ENCODE data around the gene SEMA4A. TPM values are rescaled to one million over a fixed set of nuclear protein-coding genes. Genes with fewer than 3 reads are reported as not detected.

The SEMA4A gene
- total RNA-seq, 4 donors from 2014 or later = 21.4 to 36.6 (median 23.1) TPM

DNA sequence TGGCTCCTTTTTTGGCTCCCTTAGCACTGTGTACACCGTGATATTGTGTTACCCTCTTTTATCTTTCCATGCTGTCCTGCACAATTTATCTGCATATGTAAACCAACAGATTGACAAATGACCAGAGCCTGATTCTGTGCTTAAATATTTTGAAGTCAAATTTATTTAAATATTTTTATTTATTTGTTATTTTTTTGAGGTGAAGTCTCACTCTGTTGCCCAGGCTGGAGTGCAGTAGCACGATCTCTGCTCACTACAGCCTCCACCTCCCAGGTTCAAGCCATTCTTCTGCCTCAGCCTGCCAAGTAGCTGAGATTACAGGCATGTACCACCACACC lies 72.3 kb downstream of the SEMA4A start:
- H3K27ac ChIP-seq = peak overlapping the region in 2 of 4 donors; percentile 1 to 29
- no peak overlapping the region for H3K4me3 ChIP-seq
- no peak for DNase-seq
- H3K9me3 ChIP-seq = no peaks in the 10 kb centered on the region
- intact Hi-C loops (cut with DNase I) = loop anchor here (5.0 kb wide), 2 partner anchors 88 to 133 kb away; no protein-coding TSS in a partner anchor
- TF ChIP-seq CTCF (IDR thresholded peaks at IDR 0.05) (peak in 1 of 6 experiments; percentile 1), POLR2A (IDR thresholded peaks at IDR 0.05) (no peak)
- H3K36me3 ChIP-seq = peaks cover 8 to 92% (median 12%) of the 10 kb centered on the region in 3 donors
- no peaks in the 10 kb centered on the region for H3K27me3 ChIP-seq
- peaks cover 0 to 12% (median 0%) of the 10 kb centered on the region in 3 donors for H3K4me1 ChIP-seq
- WGBS, 2 donors = 9 to 17% methylated on average over 2 of the region's 2 CpGs

DNA sequence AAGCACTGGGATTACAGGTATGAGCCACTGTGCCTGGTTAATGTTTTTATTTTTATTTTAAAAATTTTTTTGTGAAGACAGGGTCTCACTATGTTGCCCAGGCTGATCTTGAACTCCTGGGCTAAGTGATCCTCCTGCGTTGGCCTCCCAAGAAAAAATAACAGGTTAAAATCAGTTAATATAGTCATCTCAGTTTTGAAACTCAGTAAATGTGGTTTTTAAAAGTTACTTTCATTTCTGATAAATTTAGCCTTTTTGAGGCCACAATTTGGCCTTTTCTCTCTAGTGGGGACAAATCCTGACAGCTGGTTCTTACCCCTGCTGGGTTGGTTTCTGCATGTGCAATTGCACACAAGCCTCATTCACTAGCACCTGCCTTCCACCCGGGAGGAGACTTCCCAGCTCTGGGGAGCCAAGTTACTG lies 72.7 kb downstream of the SEMA4A start:
- WGBS, 2 donors = 70 to 71% methylated on average over 2 of the region's 2 CpGs

DNA sequence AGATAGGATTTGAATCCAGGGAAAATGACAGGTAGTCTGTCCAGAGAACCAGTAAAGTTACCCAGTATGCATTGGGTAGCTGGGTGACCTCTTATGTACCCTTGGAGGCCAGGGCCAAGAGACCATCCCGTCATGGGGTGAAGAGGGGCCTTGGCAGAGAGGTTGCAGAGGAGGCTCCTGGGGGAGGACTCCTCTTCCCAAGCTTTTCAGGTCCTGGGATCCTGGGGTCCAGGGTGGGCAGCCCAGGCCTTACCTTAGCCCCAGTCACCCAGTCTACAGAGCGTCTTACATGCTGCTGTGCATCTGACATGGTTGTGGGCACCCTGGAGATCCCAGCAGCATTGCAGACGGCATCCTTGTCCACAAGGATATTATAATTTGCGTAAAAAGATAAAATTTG lies 73.4 kb downstream of the SEMA4A start:
- peaks cover 4 to 91% (median 8%) of the 10 kb centered on the region in 3 donors for H3K36me3 ChIP-seq
- H3K9me3 ChIP-seq = no peaks in the 10 kb centered on the region
- TF ChIP-seq CTCF (IDR thresholded peaks at IDR 0.05) (no peak), POLR2A (IDR thresholded peaks at IDR 0.05) (no peak)
- H3K4me1 ChIP-seq = peaks cover 0 to 12% (median 0%) of the 10 kb centered on the region in 3 donors
- intact Hi-C loops (cut with DNase I) = loop anchor here (5.0 kb wide), 2 partner anchors 89 to 134 kb away; no protein-coding TSS in a partner anchor
- WGBS, 2 donors = 84 to 97% methylated on average over 3 of the region's 4 CpGs
- no peaks in the 10 kb centered on the region for H3K27me3 ChIP-seq
- no peak for DNase-seq
- no peak overlapping the region for H3K4me3 ChIP-seq
- no peak overlapping the region for H3K27ac ChIP-seq

More for the DNA sequence above, 72.7 kb downstream of the SEMA4A start:
- no peak for DNase-seq
- H3K27me3 ChIP-seq = no peaks in the 10 kb centered on the region
- H3K4me3 ChIP-seq = no peak overlapping the region
- H3K9me3 ChIP-seq = no peaks in the 10 kb centered on the region
- intact Hi-C loops (cut with DNase I) = loop anchor here (5.0 kb wide), 2 partner anchors 89 to 134 kb away; no protein-coding TSS in a partner anchor
- H3K36me3 ChIP-seq = peaks cover 8 to 91% (median 9%) of the 10 kb centered on the region in 3 donors
- peak overlapping the region in 1 of 4 donors; percentile 1 for H3K27ac ChIP-seq
- TF ChIP-seq POLR2A (IDR thresholded peaks at IDR 0.05) (no peak), CTCF (IDR thresholded peaks at IDR 0.05) (no peak)
- H3K4me1 ChIP-seq = peaks cover 0 to 12% (median 0%) of the 10 kb centered on the region in 3 donors

Small RNA genes within 50 kb of the gene (small RNA-seq; reads per million reads assigned to genes)
- gene RF00568 = 0 reads per million in 4 donors

Other genes with a start within 250 kb of the SEMA4A start
- gene RIT1, start 242.2 kb upstream of the SEMA4A start, total RNA-seq = 10 to 100 TPM; 35.3 to 55.4 (median 42.6) TPM
- gene KHDC4, start 219.2 kb upstream of the SEMA4A start, total RNA-seq = 10 to 100 TPM; 12.4 to 48.1 (median 33.9) TPM
- not detected for gene RXFP4, start 211.9 kb upstream of the SEMA4A start, total RNA-seq
- gene ARHGEF2, start 175.0 kb upstream of the SEMA4A start, total RNA-seq = 10 to 100 TPM; 22.6 to 38.3 (median 27.5) TPM
- gene SSR2, start 132.6 kb upstream of the SEMA4A start, total RNA-seq = 100 to 1,000 TPM; 115 to 215 (median 179) TPM
- gene UBQLN4, start 99.8 kb upstream of the SEMA4A start, total RNA-seq = 10 to 100 TPM; 19.7 to 32.7 (median 25.5) TPM
- 10 to 100 TPM; 41.4 to 67.1 (median 53.3) TPM for gene LAMTOR2, start 98.8 kb upstream of the SEMA4A start, total RNA-seq
- 100 to 1,000 TPM; 190 to 482 (median 272) TPM for gene RAB25, start 92.4 kb upstream of the SEMA4A start, total RNA-seq
- gene MEX3A, start 71.1 kb upstream of the SEMA4A start, total RNA-seq = 1 to 10 TPM in 1 of 4 donors, under 1 TPM in 3; 0.15 to 1.4 (median 0.65) TPM
- 100 to 1,000 TPM; 322 to 480 (median 403) TPM for gene LMNA, start 38.9 kb upstream of the SEMA4A start, total RNA-seq
- gene SLC25A44, start 40.5 kb downstream of the SEMA4A start, total RNA-seq = 10 to 100 TPM; 10.5 to 17.7 (median 15.7) TPM
- 10 to 100 TPM; 40.8 to 64.9 (median 53.5) TPM for gene PMF1, start 59.4 kb downstream of the SEMA4A start, total RNA-seq
- 1 to 10 TPM in 1 of 4 donors, under 1 TPM in 2, not detected in 1; 0.38 to 1.7 (median 0.40) TPM for gene BGLAP, start 88.6 kb downstream of the SEMA4A start, total RNA-seq
- 1 to 10 TPM in 2 of 4 donors, under 1 TPM in 2; 0.88 to 3.4 (median 2.0) TPM for gene PAQR6, start 94.5 kb downstream of the SEMA4A start, total RNA-seq
- gene SMG5, start 129.2 kb downstream of the SEMA4A start, total RNA-seq = 10 to 100 TPM; 33.6 to 60.9 (median 48.3) TPM
- gene TMEM79, start 130.7 kb downstream of the SEMA4A start, total RNA-seq = 100 to 1,000 TPM in 2 of 4 donors, 10 to 100 TPM in 2; 64.9 to 140 (median 104) TPM
- gene GLMP, start 142.1 kb downstream of the SEMA4A start, total RNA-seq = 10 to 100 TPM; 16.1 to 44.2 (median 27.7) TPM
- under 1 TPM in 1 of 4 donors, not detected in 3; 0.57 TPM for gene VHLL, start 145.7 kb downstream of the SEMA4A start, total RNA-seq
- gene CCT3, start 184.7 kb downstream of the SEMA4A start, total RNA-seq = 100 to 1,000 TPM; 149 to 258 (median 226) TPM
- not detected for gene TSACC, start 184.9 kb downstream of the SEMA4A start, total RNA-seq
- 1 to 10 TPM in 2 of 4 donors, under 1 TPM in 2; 0.23 to 1.6 (median 1.1) TPM for gene RHBG, start 215.6 kb downstream of the SEMA4A start, total RNA-seq